HL-60/S4 treated with retinoic acid at 250 ng/mL for 4 days and 3 days (cell line): ENCODE measurements around the gene MAP4.

Experiments used
- in situ Hi-C: fragments of 300-500 bp; cut with MboI; formaldehyde crosslinking; loops from 2 replicates; pipeline ENCODE4 v1.7.0; 2022; ENCODE audit warnings: low sequenced_read_pairs

Gene MAP4

GRCh38 chr3:47847801-47848518, 168.3 kb downstream of the MAP4 start:
- in situ Hi-C loops: loop anchor here (25.0 kb wide), 1 partner anchor 314 kb away; no protein-coding TSS in a partner anchor

GRCh38 chr3:47847260-47847659, 169.0 kb downstream of the MAP4 start:
- in situ Hi-C loops: loop anchor here (25.0 kb wide), 1 partner anchor 315 kb away; no protein-coding TSS in a partner anchor

- in situ Hi-C loops: loop anchor here (25.0 kb wide), 1 partner anchor 315 kb away; no protein-coding TSS in a partner anchor
Observed at GRCh38 chr3:47846880-47847248, 169.4 kb downstream of the MAP4 start.

GRCh38 chr3:47846186-47846879, 169.9 kb downstream of the MAP4 start:
- in situ Hi-C loops: loop anchor here (25.0 kb wide), 1 partner anchor 316 kb away; no protein-coding TSS in a partner anchor

GRCh38 chr3:47841786-47842349, 174.3 kb downstream of the MAP4 start:
- in situ Hi-C loops: loop anchor here (25.0 kb wide), 1 partner anchor 320 kb away; no protein-coding TSS in a partner anchor

GRCh38 chr3:47838503-47838902, 177.7 kb downstream of the MAP4 start:
- in situ Hi-C loops: loop anchor here (25.0 kb wide), 1 partner anchor 324 kb away; no protein-coding TSS in a partner anchor

GRCh38 chr3:47836986-47837385, 179.2 kb downstream of the MAP4 start:
- in situ Hi-C loops: loop anchor here (25.0 kb wide), 1 partner anchor 325 kb away; no protein-coding TSS in a partner anchor

- in situ Hi-C loops: loop anchor here (25.0 kb wide), 1 partner anchor 333 kb away; no protein-coding TSS in a partner anchor
Observed at GRCh38 chr3:47829482-47829881, 186.7 kb downstream of the MAP4 start.

- in situ Hi-C loops: loop anchor here (25.0 kb wide), 1 partner anchor 337 kb away; no protein-coding TSS in a partner anchor
Observed at GRCh38 chr3:47825590-47825989, 190.6 kb downstream of the MAP4 start.

GRCh38 chr3:47824541-47825473, 191.4 kb downstream of the MAP4 start:
- in situ Hi-C loops: loop anchor here (25.0 kb wide), 1 partner anchor 337 kb away; no protein-coding TSS in a partner anchor

- in situ Hi-C loops: no loop called here
Observed at GRCh38 chr3:47817609-47818008, 198.6 kb downstream of the MAP4 start.

- in situ Hi-C loops: no loop called here
Observed at GRCh38 chr3:47813551-47814177, 202.6 kb downstream of the MAP4 start.

- in situ Hi-C loops: no loop called here
Observed at GRCh38 chr3:47804577-47804976, 211.6 kb downstream of the MAP4 start.

GRCh38 chr3:47803480-47804025, 212.7 kb downstream of the MAP4 start:
- in situ Hi-C loops: no loop called here

- in situ Hi-C loops: no loop called here
Observed at GRCh38 chr3:47802734-47803479, 213.3 kb downstream of the MAP4 start, which contains the start of gene DHX30. TSS of gene DHX30 (plus strand) at chr3:47803138. CDS start at chr3:47810684, 7,546 bp downstream.
